Astrocyte (in vitro differentiated cells and primary cell): ENCODE measurements around the gene MAPKBP1. TPM values are rescaled to one million over a fixed set of nuclear protein-coding genes. Genes with fewer than 3 reads are reported as not detected.

Experiments
- DNase-seq: peaks from one replicate; pipeline ENCODE4 v3.0.0-alpha.2; 2010; ENCODE audit warnings: low read depth
- FAIRE-seq: peaks from 2 replicates; lab custom pipeline; 2011; peaks lifted over from hg19 to GRCh38; lab: Jason Lieb, UNC
- H2AFZ ChIP-seq: 2 replicates; pipeline ENCODE4 v1.6.0; 2012; ENCODE audit warnings: low read depth, low read length, inconsistent platforms
- H3K27ac ChIP-seq: 2 replicates; pipeline ENCODE4 v1.5.1; 2011; ENCODE audit warnings: low read depth, low read length, inconsistent platforms
- H3K27me3 ChIP-seq: 2 replicates; pipeline ENCODE4 v1.6.0; 2011; ENCODE audit warnings: low read length, inconsistent platforms; ENCODE audit not compliant: insufficient read depth
- H3K36me3 ChIP-seq: 2 replicates; pipeline ENCODE4 v1.5.1; 2011; ENCODE audit warnings: low read length, inconsistent platforms; ENCODE audit not compliant: insufficient read depth
- H3K4me1 ChIP-seq: 2 replicates; pipeline ENCODE4 v1.5.1; 2011; ENCODE audit warnings: low read length, inconsistent platforms; ENCODE audit not compliant: insufficient read depth
- H3K4me2 ChIP-seq: 2 replicates; pipeline ENCODE4 v1.6.0; 2012; ENCODE audit warnings: low read length, inconsistent platforms
- H3K4me3 ChIP-seq: 2 replicates; pipeline ENCODE4 v1.5.1; 2011; ENCODE audit warnings: low read depth, mild to moderate bottlenecking, low read length, inconsistent platforms; ENCODE audit not compliant: insufficient read depth
- H3K79me2 ChIP-seq: 2 replicates; pipeline ENCODE4 v1.6.0; 2012; ENCODE audit warnings: mild to moderate bottlenecking, low read length, inconsistent platforms; ENCODE audit not compliant: insufficient read depth
- H3K9ac ChIP-seq: 2 replicates; pipeline ENCODE4 v1.6.0; 2012; ENCODE audit warnings: mild to moderate bottlenecking, low read length, inconsistent platforms
- H3K9me3 ChIP-seq: 2 replicates; pipeline ENCODE4 v1.5.1; 2012; ENCODE audit warnings: low read depth, mild to moderate bottlenecking, low read length, inconsistent platforms; ENCODE audit not compliant: insufficient read depth
- H4K20me1 ChIP-seq: 2 replicates; pipeline ENCODE4 v1.6.0; 2012; ENCODE audit warnings: low read length, inconsistent platforms; ENCODE audit not compliant: insufficient read depth
- H3K27ac Mint-ChIP-seq: one replicate; pipeline ENCODE4 v1.8.0; 2021; ENCODE audit warnings: mild to moderate bottlenecking, mixed read lengths; ENCODE audit not compliant: unreplicated experiment
- H3K27me3 Mint-ChIP-seq: one replicate; pipeline ENCODE4 v1.8.0; 2021; ENCODE audit warnings: low read depth, mixed read lengths; ENCODE audit not compliant: unreplicated experiment
- H3K36me3 Mint-ChIP-seq: one replicate; pipeline ENCODE4 v1.8.0; 2021; ENCODE audit warnings: low read depth, mixed read lengths; ENCODE audit not compliant: unreplicated experiment
- H3K4me1 Mint-ChIP-seq: one replicate; pipeline ENCODE4 v1.8.0; 2021; ENCODE audit warnings: low read depth, mixed read lengths; ENCODE audit not compliant: unreplicated experiment
- H3K4me3 Mint-ChIP-seq: one replicate; pipeline ENCODE4 v1.8.0; 2021; ENCODE audit warnings: mild to moderate bottlenecking, moderate library complexity, mixed read lengths; ENCODE audit not compliant: unreplicated experiment
- H3K9me3 Mint-ChIP-seq: one replicate; pipeline ENCODE4 v1.8.0; 2021; ENCODE audit warnings: mild to moderate bottlenecking, mixed read lengths; ENCODE audit not compliant: unreplicated experiment
- EZH2 ChIP-seq: IDR thresholded peaks from 2 replicates; pipeline ENCODE4 v1.6.1; 2012; ENCODE audit warnings: mild to moderate bottlenecking, low read length, inconsistent platforms; ENCODE audit not compliant: insufficient read depth
- total RNA-seq: library from RNA; stranded (reverse); gene quantifications from 2 replicates; pipeline ENCODE4 v1.2.1, GENCODE V29; 2021
- TF ChIP-seq, protein P1 (sequence below): IDR thresholded peaks from 2 replicates; pipeline ENCODE4 v1.5.1; 2011; ENCODE audit warnings: low read depth, mild to moderate bottlenecking, inconsistent platforms, low read length, moderate library complexity; ENCODE audit not compliant: insufficient read depth

The MAPKBP1 gene
- total RNA-seq, 1 donor from 2014 or later: 30.8 TPM

GRCh38 chr15:41866263-41866703 is 92.0 kb downstream of the MAPKBP1 start:
- Mint-ChIP-seq H3K9me3 (peaks cover 4% of the 10 kb centered on the region), H3K27ac (no peak overlapping the region), H3K4me3 (no peak overlapping the region), H3K4me1 (no peaks in the 10 kb centered on the region), H3K36me3 (peaks cover 10% of the 10 kb centered on the region), H3K27me3 (peaks cover 41% of the 10 kb centered on the region)
- Histone ChIP-seq H3K27ac (no peak overlapping the region), H3K36me3 (no peaks in the 10 kb centered on the region), H3K4me3 (no peak overlapping the region), H3K79me2 (no peaks in the 10 kb centered on the region), H3K4me2 (no peak overlapping the region), H3K27me3 (peaks cover 4% of the 10 kb centered on the region), H2AFZ (no peak overlapping the region), H3K4me1 (peaks cover 15% of the 10 kb centered on the region), H4K20me1 (peaks cover 14% of the 10 kb centered on the region), H3K9me3 (no peaks in the 10 kb centered on the region), H3K9ac (no peak overlapping the region)
- no peak for DNase-seq
- no peak for FAIRE-seq
- no peak for TF ChIP-seq EZH2
- TF ChIP-seq, protein P1, sequence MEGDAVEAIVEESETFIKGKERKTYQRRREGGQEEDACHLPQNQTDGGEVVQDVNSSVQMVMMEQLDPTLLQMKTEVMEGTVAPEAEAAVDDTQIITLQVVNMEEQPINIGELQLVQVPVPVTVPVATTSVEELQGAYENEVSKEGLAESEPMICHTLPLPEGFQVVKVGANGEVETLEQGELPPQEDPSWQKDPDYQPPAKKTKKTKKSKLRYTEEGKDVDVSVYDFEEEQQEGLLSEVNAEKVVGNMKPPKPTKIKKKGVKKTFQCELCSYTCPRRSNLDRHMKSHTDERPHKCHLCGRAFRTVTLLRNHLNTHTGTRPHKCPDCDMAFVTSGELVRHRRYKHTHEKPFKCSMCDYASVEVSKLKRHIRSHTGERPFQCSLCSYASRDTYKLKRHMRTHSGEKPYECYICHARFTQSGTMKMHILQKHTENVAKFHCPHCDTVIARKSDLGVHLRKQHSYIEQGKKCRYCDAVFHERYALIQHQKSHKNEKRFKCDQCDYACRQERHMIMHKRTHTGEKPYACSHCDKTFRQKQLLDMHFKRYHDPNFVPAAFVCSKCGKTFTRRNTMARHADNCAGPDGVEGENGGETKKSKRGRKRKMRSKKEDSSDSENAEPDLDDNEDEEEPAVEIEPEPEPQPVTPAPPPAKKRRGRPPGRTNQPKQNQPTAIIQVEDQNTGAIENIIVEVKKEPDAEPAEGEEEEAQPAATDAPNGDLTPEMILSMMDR: no peak

DNA sequence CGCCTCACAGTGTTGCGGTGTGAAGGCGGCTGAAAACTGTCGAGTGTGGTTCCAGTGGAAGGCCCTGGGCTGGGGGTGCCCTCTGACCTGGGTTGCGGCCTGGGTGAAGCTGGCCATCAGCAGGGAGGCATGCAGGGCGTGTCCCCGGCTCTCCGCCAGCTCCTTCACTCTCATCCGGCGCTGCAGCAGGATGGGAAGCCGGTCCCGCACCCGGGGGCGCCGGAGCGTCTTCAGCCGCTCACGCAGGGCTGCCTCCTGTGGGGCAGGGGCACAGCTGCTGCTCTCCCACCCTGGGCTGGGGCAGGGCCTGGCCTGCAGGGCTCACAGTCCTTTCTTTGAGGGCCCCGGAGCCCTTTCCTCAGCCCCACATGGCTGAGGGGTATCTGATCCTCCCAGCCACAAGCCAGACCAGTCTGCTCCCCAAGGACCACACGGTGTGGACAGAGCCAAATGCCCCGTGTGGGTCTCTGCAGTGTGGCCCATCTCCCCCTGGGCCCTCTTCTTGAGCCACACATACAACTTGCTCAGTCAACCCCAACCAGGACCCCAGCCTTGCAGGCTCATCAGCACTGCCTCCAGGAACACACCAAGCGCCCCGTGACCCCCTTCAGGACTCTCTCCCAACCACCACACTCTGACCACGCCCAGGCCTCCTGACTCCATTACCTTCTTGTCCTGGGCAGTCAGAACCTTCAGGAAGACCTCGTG is 92.7 kb downstream of the MAPKBP1 start:
- no peak overlapping the region for H3K9ac ChIP-seq
- no peak for FAIRE-seq
- no peak overlapping the region for H3K4me3 ChIP-seq
- H3K79me2 ChIP-seq: no peaks in the 10 kb centered on the region
- peaks cover 4% of the 10 kb centered on the region for H3K27me3 ChIP-seq
- DNase-seq: no peak
- TF ChIP-seq, protein P1: no peak
- TF ChIP-seq EZH2: no peak
- H3K27ac Mint-ChIP-seq: no peak overlapping the region
- no peak overlapping the region for H3K27ac ChIP-seq
- peaks cover 4% of the 10 kb centered on the region for H3K9me3 Mint-ChIP-seq
- no peak overlapping the region for H3K4me3 Mint-ChIP-seq
- no peak overlapping the region for H2AFZ ChIP-seq
- H3K27me3 Mint-ChIP-seq: peaks cover 43% of the 10 kb centered on the region
- H3K9me3 ChIP-seq: no peaks in the 10 kb centered on the region
- peaks cover 10% of the 10 kb centered on the region for H3K36me3 Mint-ChIP-seq
- H4K20me1 ChIP-seq: peaks cover 14% of the 10 kb centered on the region
- H3K36me3 ChIP-seq: no peaks in the 10 kb centered on the region
- H3K4me2 ChIP-seq: no peak overlapping the region
- peaks cover 15% of the 10 kb centered on the region for H3K4me1 ChIP-seq
- H3K4me1 Mint-ChIP-seq: no peaks in the 10 kb centered on the region

GRCh38 chr15:41868321-41868720 is 94.0 kb downstream of the MAPKBP1 start:
- Histone ChIP-seq H3K4me1 (peaks cover 15% of the 10 kb centered on the region), H3K9me3 (no peaks in the 10 kb centered on the region), H2AFZ (no peak overlapping the region), H3K36me3 (no peaks in the 10 kb centered on the region), H3K27me3 (peaks cover 8% of the 10 kb centered on the region), H4K20me1 (peaks cover 14% of the 10 kb centered on the region), H3K27ac (no peak overlapping the region), H3K79me2 (no peaks in the 10 kb centered on the region), H3K9ac (no peak overlapping the region), H3K4me3 (no peak overlapping the region), H3K4me2 (no peak overlapping the region)
- FAIRE-seq (no peak), DNase-seq (no peak)
- Mint-ChIP-seq H3K27me3 (peaks cover 48% of the 10 kb centered on the region), H3K36me3 (peaks cover 17% of the 10 kb centered on the region), H3K9me3 (peaks cover 4% of the 10 kb centered on the region), H3K4me3 (no peak overlapping the region), H3K4me1 (no peaks in the 10 kb centered on the region), H3K27ac (no peak overlapping the region)
- TF ChIP-seq, protein P1: no peak
- TF ChIP-seq EZH2: no peak
